OCI-LY1 (cell line): Measurements from ENCODE around the gene CNTN6.

Experiments used
- H2AFZ ChIP-seq: fragments of 200-600 bp; sonication (generic), shearing (Covaris generic); 2 replicates; pipeline ENCODE4 v1.6.0; 2014; ENCODE audit warnings: antibody characterized with exemption, mild to moderate bottlenecking, low read length
- H3F3A ChIP-seq: fragments of 200-600 bp; sonication (generic), shearing (Covaris generic); 2 replicates; pipeline ENCODE4 v1.6.0; 2014; ENCODE audit warnings: mild to moderate bottlenecking, antibody characterized with exemption, low read length, moderate library complexity; ENCODE audit not compliant: insufficient read depth
- H3K27ac ChIP-seq: fragments of 200-600 bp; sonication (generic); 2 replicates; pipeline ENCODE4 v1.5.1; 2014; ENCODE audit warnings: low read length, mixed run types, mild to moderate bottlenecking, low read depth; ENCODE audit not compliant: poor library complexity, severe bottlenecking
- H3K27me3 ChIP-seq: fragments of 200-600 bp; sonication (generic); 2 replicates; pipeline ENCODE4 v1.6.0; 2014; ENCODE audit warnings: antibody characterized with exemption, mild to moderate bottlenecking, low read length, moderate library complexity; ENCODE audit not compliant: insufficient read depth
- H3K36me3 ChIP-seq: fragments of 200-600 bp; sonication (generic); 2 replicates; pipeline ENCODE4 v1.6.1; 2014; ENCODE audit warnings: mild to moderate bottlenecking, antibody characterized with exemption, low read length, moderate library complexity, mixed read lengths; ENCODE audit not compliant: insufficient read depth
- H3K4me1 ChIP-seq: fragments of 200-600 bp; sonication (generic); 2 replicates; pipeline ENCODE4 v1.5.1; 2014; ENCODE audit warnings: mild to moderate bottlenecking, low read length, moderate library complexity; ENCODE audit not compliant: insufficient read depth, severe bottlenecking
- H3K4me2 ChIP-seq: fragments of 200-600 bp; sonication (generic), shearing (Covaris generic); 2 replicates; pipeline ENCODE4 v1.6.1; 2014; ENCODE audit warnings: low read length
- H3K4me3 ChIP-seq: fragments of 200-600 bp; sonication (generic); 2 replicates; pipeline ENCODE4 v1.5.1; 2014; ENCODE audit warnings: low read length, low read depth, mild to moderate bottlenecking, mixed read lengths; ENCODE audit not compliant: poor library complexity, severe bottlenecking
- H3K79me2 ChIP-seq: fragments of 200-600 bp; shearing (Covaris generic); 2 replicates; pipeline ENCODE4 v1.6.1; 2016; ENCODE audit warnings: mixed run types, low read length, mixed read lengths; ENCODE audit not compliant: insufficient read depth
- H3K9ac ChIP-seq: fragments of 200-600 bp; sonication (generic), shearing (Covaris generic); 2 replicates; pipeline ENCODE4 v1.6.1; 2014; ENCODE audit warnings: mild to moderate bottlenecking, low read length, mixed read lengths
- H3K9me2 ChIP-seq: fragments of 200-600 bp; sonication (generic), shearing (Covaris generic); 2 replicates; pipeline ENCODE4 v1.6.1; 2014; ENCODE audit warnings: low read depth, mild to moderate bottlenecking, low read length, mixed read lengths
- H3K9me3 ChIP-seq: fragments of 200-600 bp; shearing (Covaris generic); 2 replicates; pipeline ENCODE4 v1.6.1; 2014; ENCODE audit warnings: low read length, mixed read lengths
- H4K20me1 ChIP-seq: fragments of 200-600 bp; sonication (generic), shearing (Covaris generic); 2 replicates; pipeline ENCODE4 v1.6.0; 2016; ENCODE audit warnings: mild to moderate bottlenecking, low read length; ENCODE audit not compliant: insufficient read depth
- EZH2 ChIP-seq: fragments of 200-600 bp; sonication (generic), shearing (Covaris generic); IDR thresholded peaks from 2 replicates; pipeline ENCODE4 v1.8.0; 2017; ENCODE audit warnings: borderline replicate concordance, mixed run types, mild to moderate bottlenecking, antibody characterized with exemption, low read length, moderate library complexity, mixed read lengths
- TF ChIP-seq, protein P1 (sequence below): fragments of 200-600 bp; sonication (generic), shearing (Covaris generic); IDR thresholded peaks from 2 replicates; pipeline ENCODE4 v1.5.1; 2017; ENCODE audit warnings: mild to moderate bottlenecking, antibody characterized with exemption, low read length, moderate library complexity, mixed read lengths

The CNTN6 gene

GRCh38 chr3:1190569-1190968 is 97.7 kb downstream of the CNTN6 start:
- H3K4me2 ChIP-seq, result no peak overlapping the region
- no peaks in the 10 kb centered on the region for H3K9me2 ChIP-seq
- H3K9ac ChIP-seq, result no peak overlapping the region
- no peaks in the 10 kb centered on the region for H4K20me1 ChIP-seq
- no peaks in the 10 kb centered on the region for H3F3A ChIP-seq
- H3K27me3 ChIP-seq, result no peaks in the 10 kb centered on the region
- no peaks in the 10 kb centered on the region for H3K36me3 ChIP-seq
- TF ChIP-seq EZH2, result no peak
- TF ChIP-seq, protein P1, sequence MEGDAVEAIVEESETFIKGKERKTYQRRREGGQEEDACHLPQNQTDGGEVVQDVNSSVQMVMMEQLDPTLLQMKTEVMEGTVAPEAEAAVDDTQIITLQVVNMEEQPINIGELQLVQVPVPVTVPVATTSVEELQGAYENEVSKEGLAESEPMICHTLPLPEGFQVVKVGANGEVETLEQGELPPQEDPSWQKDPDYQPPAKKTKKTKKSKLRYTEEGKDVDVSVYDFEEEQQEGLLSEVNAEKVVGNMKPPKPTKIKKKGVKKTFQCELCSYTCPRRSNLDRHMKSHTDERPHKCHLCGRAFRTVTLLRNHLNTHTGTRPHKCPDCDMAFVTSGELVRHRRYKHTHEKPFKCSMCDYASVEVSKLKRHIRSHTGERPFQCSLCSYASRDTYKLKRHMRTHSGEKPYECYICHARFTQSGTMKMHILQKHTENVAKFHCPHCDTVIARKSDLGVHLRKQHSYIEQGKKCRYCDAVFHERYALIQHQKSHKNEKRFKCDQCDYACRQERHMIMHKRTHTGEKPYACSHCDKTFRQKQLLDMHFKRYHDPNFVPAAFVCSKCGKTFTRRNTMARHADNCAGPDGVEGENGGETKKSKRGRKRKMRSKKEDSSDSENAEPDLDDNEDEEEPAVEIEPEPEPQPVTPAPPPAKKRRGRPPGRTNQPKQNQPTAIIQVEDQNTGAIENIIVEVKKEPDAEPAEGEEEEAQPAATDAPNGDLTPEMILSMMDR, result no peak
- H3K4me3 ChIP-seq, result no peak overlapping the region
- H3K9me3 ChIP-seq, result no peaks in the 10 kb centered on the region
- no peaks in the 10 kb centered on the region for H3K4me1 ChIP-seq
- H3K79me2 ChIP-seq, result no peaks in the 10 kb centered on the region
- H2AFZ ChIP-seq, result no peak overlapping the region
- no peak overlapping the region for H3K27ac ChIP-seq

DNA sequence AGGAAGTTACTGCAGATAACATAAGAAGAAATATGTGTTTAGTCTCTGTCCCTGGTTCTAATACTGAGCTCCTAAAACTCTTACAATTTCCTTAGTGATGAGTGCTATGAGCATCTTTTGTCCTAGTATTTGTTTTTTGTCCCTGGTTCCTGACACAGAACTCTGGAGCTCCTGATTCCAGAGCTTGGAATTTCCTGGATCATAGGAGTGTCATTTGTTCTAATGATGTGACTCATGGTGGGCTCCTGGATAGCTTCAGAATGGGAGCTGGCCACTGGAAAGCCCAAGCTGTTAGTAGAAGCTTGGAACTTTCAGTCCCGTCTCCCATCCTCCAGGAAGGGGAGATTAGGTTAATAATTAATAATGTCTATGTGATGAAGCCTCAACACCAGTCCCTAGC is 98.2 kb downstream of the CNTN6 start:
- H3K4me3 ChIP-seq, result no peak overlapping the region
- H3K4me2 ChIP-seq, result no peak overlapping the region
- no peak overlapping the region for H3K27ac ChIP-seq
- no peaks in the 10 kb centered on the region for H3K27me3 ChIP-seq
- H4K20me1 ChIP-seq, result no peaks in the 10 kb centered on the region
- no peak overlapping the region for H3K9ac ChIP-seq
- H3F3A ChIP-seq, result no peaks in the 10 kb centered on the region
- no peaks in the 10 kb centered on the region for H3K36me3 ChIP-seq
- no peaks in the 10 kb centered on the region for H3K4me1 ChIP-seq
- H3K9me2 ChIP-seq, result no peaks in the 10 kb centered on the region
- no peak overlapping the region for H2AFZ ChIP-seq
- no peak for TF ChIP-seq EZH2
- TF ChIP-seq, protein P1, result no peak
- no peaks in the 10 kb centered on the region for H3K79me2 ChIP-seq
- no peaks in the 10 kb centered on the region for H3K9me3 ChIP-seq

DNA sequence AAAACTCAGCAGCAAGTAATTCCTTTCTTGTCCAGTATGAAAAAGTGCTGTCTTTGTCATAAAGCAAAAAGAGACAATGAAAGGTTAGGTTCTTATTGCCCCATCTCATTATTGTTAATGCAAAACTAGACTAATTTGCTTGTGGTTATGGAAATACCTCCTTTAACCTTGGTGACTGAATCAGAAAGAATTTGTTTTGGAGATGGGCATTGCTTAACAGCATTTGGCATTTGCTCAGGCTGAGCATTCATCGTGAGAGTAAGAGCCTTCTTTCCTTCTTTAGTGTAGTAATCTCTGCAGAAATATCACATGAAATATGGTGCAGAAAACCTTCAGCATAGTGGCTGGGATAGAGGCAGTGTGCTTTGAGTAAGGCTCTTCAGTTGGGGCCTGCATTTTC is 103.1 kb downstream of the CNTN6 start:
- Histone ChIP-seq H3F3A (no peaks in the 10 kb centered on the region), H3K9me2 (no peaks in the 10 kb centered on the region), H3K27ac (no peak overlapping the region), H3K79me2 (no peaks in the 10 kb centered on the region), H3K27me3 (no peaks in the 10 kb centered on the region), H3K9ac (no peak overlapping the region), H3K4me1 (no peaks in the 10 kb centered on the region), H3K4me2 (no peak overlapping the region), H3K9me3 (no peaks in the 10 kb centered on the region), H3K36me3 (no peaks in the 10 kb centered on the region), H4K20me1 (no peaks in the 10 kb centered on the region), H2AFZ (no peak overlapping the region), H3K4me3 (no peak overlapping the region)
- TF ChIP-seq, protein P1, result no peak
- TF ChIP-seq EZH2, result no peak
